Brain pericyte (primary cell): ENCODE results near the gene CDH4.

Source experiments
- DNase-seq: peaks from one replicate; pipeline ENCODE4 v3.0.0-alpha.2; 2012; ENCODE audit warnings: low read depth, low spot score

The CDH4 gene

DNA sequence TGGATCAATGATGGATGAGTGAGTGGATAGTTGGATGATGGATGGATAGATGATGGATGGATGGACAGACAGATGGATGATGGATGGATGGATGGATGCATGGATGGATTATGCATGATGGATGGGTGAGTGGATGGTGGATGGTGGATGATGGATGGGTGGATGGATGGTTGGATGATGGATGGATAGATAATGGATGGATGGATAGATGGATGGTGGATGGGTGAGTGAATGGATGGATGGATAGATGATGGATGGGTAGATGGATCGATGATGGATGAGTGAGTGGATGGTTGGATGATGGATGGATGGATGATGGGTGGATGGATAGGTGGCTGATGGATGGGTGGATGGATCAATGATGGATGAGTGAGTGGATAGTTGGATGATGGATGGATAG, 637.6 kb downstream of the CDH4 start:
- DNase-seq, result no peak

DNA sequence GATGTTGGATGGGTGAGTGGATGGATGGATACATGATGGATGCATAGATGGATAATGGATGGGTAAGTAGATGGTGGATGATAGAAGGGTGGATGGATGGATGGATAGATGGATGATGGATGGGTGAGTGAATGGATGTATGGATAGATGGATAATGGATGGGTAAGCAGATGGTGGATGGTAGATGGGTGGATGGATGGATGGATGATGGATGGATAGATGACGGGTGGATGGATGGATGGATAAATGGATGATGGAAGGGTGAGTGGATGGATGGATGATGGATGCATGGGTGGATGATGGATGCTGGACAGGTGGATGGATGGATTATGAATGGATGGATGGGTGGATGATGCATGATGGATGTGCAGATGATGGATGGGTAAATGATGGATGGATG, 638.1 kb downstream of the CDH4 start:
- no peak for DNase-seq

DNA sequence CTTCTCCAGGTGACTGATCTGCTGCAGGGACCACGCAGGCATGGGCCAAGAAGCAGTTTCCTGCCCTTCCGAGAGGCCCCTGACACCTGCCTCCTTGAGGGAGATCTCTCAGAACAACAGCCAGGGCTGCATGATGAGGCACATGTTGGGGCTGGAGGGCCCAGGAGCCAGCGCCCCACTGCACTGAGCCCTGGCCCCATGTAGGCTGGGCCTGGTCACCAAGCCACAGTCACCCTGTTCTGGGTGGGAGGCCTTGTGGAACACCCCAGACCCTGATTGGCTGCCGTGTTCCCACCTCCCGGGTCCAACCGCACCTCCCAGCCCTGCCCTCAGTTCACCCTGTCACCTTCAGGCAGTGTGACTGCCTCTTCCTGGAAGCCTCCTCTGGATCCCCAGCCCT, 639.4 kb downstream of the CDH4 start:
- no peak for DNase-seq

DNA sequence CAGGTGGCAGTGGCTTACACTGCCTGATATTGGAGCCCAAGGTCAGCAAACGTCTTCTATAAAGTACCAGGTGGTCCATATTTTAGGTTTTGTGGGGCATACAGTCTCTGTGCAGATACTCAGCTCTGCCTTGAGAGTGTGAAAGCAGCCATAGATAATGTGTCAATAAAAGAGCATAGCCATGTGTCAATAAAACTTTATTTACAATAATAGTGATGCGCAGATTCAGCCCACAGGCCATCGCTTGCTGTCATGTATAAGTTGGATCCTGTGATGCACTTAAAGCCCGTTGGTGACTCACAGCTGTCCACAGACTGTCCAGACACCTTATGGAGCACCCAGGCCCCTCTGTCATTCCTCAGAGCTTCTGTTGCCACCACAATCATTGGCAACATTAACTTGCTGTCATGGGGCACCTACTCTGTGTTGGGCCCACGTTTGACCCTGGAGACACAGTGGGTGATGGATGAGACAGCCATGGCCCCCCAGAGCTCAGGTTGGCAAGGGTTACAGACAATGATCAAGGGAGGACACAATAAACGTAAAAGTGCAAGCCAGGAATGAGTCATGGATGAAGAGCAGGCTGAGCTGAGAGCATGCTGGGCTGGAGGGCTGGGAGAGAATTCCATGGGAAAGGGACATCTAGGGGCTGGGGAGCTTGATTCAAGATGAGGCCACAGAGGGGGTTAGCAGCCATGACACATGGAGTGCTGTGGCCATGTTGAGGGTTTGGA, 640.0 kb downstream of the CDH4 start:
- no peak for DNase-seq

DNA sequence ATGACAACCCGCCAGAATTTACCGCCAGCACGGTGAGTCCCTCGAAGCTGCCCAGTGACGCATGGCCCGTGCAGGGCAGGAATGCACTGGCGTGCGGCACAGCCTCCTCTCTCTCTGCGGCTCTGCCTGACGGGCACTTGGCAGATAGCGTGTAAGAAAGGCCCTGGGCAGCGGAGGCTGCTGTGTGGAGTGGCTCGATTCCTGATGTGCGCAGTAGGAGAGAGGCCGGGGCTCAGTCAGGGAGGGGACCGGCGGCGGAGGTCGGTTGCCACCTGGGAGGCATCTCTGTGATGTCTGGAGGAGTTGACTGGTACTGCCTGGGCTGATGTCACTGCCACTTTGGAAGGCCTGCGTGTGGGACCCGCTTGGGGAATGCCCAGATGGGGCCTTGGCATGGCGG, 643.0 kb downstream of the CDH4 start:
- no peak for DNase-seq

DNA sequence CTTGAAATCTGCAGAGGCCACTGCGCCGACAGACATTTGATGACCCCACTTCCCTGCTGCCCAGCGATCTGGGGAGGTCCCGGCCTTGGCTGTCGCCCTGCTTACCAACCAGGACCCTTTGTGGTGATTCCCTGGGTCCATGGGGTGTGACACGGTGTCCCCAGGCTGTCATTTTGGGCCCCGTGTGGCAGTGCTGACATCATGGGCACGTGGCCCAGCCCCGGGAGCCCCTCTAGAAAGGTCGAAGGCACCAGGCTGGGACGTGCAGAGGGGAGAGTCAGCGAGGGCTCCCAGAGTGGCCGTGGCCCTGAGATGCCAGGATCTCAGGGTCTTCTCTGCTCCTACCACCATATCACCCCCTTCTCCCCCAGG, 643.6 kb downstream of the CDH4 start:
- no peak for DNase-seq

DNA sequence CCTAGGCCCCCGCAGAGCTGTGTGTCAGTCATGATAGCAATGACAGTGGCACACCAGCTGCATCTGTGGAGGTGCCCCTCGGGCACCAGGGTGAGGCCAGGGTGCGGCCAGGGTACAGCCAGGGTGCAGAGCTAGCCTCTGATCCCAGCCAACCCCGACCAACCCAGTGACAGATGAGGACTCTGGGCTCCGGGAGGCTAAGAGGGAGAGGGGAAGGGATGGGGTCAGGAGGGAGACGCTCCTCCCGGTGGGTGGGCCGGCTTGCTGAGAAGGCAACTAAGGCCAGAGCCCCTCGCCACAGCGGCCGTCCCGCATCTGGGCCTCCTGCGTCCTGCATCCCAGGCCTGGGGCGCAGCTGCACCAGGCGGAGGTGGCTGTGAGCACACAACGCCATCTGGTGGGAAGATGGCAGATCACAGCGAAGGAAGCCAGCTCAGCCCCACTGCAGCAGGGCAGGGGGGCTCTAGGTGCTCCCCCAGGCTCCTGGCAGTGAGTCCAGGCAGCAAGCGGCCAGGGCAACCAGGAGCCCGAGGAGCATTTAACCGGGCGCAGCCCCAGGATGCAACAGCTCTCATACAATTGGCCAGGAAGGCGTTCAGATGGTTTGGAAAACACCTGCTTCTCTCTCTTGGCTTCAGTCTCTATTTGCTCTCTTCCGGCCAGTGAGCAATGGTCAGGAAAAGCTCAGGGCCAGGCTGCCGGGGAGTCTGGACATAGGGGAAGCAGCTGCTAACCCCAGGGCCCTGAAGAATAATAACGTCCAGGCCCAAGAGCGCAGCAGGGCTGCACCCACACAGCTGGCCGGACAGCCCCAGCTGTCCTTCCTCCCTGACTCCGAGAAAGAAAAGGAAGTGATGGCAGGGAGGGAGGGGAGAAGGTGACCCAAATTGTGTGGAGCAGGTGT, 644.2 kb downstream of the CDH4 start:
- no peak for DNase-seq

DNA sequence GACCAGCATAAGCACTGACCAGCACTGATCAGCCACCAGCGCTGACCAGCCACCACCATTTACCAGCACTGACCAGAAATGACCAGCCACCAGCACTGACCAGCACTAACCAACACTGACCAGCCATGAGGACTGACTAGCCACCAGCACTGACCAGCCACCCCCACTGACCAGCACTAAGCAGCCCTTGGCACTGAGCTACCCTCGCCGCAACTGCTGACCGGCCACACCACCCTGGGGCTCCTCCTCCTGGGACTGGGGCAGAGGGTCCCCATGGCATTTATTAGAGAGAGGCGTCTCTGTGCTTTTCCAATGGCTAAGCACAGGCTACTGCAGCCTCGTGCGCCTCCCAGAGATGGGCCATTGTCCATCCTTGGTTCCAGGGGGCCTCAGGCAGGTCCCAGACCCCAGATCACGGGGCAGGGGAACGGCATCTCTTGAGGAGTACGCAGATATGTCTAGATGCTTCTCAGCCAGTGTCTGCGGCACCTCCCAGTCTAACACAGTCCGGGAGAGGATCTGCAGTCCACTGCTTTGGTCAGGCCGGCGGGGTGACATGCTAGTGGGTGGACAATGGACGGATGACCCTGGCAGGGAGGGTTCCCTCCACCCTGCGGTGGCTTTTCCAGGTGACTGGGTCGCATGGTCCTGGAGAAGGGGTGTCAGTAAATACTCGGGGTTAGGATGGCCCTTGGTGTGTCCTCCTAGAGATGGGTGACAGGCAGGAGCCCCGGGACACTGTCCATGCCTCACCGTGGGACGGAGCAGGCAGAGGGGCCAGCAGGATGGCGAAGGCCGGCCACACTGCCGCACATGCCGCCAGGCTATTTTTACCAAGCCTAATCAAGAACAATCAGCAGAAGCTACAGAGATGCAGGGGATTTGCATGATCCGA, 645.6 kb downstream of the CDH4 start:
- no peak for DNase-seq

DNA sequence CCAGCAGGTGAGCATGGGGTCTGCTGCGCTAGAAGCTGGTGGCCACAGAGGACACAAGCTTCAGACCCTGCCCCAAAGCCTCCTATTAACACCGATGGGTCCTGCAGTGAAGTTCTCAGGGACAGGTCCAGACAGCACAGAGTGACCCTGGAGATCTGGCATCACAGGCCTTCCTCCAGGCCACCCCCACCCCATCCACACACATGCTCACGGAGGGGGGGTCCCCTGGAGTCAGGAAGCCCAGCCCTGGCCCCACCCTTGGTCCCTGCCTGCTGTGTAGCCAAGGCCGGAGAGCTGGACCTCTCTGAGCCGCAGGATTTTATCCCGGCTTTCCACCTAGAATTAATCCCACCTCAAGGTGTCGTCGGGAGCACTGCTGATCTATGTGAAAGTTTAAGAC, 646.3 kb downstream of the CDH4 start:
- DNase-seq, result no peak

DNA sequence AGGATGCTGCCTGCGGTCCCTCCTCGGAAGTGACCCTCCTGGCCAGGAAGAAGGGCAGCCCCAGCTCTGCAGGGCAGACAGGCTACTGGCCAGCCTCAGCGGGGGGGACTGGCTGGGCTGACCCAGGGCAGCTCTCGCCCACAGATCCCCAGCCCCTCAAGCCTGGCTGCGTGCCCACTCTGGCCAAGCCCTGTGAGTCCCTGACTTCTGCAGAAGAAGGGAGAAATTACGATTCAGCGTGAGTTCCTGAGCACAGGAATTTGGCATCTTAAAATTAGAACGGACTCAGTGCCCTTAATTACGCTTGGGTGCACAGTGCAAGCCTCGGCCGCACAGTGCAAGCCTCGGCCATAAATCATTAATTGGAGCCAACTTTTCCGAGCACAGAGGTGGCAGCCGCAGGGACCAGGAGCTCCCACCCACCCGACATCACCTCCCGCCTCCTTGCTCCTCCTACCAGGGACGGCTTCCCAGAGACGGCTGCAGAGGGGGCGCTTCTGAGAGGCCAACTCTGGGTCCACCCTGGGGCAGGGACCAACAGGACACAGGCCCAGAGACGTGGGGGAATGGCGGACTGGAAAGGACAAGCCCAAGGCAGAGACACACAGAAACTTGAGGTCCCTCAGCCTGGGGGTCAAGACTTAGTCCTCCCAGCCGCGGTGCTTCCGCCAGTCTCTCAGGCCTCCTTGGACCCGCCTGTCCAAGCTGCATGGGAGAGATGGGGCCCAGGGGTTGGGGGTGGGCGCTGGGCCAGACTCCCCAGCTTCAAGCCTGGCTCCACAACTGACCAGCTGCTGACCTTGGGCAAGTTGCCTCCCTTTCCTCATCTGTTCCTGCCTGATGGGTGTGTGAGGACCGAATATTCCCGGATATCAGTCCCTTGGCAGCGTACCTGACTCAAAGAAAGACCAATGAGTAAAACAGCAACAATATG, 648.2 kb downstream of the CDH4 start:
- DNase-seq, result no peak

DNA sequence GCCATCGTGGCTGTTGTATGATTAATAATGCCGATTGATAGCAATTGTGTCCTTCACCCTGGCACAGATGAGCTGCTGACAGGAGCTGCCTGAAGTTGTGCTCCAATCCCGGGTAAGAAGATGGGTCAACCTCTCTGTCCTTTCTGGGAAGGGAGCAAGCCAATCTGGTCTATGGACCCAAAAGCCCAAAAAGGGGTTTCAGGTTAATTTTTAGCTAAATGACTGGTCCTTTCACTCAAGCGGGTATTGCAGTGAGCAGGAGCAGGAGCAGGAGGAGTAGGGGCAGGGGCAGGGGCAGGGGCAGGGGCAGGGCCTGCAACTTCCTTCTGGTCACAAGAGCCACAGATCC, 648.9 kb downstream of the CDH4 start:
- DNase-seq, result no peak

DNA sequence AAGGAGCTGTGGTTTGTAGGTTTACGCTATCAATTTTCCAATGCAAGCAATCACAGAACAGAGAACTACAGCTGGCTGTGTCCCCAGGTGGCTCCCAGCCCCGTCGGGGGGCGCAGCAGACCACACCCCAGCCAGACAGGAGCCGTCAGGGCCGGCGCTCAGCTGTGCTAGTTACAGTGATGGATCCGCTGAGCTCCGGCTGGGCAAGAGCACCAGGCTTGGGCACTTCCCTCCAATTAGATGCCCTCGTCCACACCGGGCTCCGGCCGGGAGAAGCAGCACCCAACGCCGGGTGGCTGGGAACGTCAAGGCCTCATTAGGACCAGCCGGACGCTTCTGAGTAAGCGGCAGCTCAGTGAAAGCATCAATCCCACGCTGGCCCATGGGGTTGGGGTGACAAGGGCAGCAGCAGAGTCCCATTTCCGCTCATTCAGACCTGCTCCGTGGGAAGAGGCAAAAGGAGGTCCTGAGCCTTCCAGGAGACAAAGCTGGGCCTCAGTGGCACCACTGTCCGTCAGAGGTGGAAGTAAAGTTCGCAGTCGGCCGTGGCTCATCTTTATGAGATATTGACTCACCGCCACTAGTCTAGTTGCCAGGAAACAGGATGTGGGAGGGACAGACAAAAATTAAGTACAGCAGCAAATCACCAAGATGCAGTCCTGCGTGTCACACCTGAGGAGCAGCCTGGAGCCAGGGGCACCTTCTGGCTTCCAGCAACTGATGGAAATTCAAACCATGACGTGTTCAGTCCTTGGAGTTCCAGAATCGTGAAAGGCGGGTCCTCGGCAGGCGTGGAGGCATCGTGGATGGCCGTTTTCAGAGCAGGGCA, 649.5 kb downstream of the CDH4 start:
- DNase-seq, result no peak

DNA sequence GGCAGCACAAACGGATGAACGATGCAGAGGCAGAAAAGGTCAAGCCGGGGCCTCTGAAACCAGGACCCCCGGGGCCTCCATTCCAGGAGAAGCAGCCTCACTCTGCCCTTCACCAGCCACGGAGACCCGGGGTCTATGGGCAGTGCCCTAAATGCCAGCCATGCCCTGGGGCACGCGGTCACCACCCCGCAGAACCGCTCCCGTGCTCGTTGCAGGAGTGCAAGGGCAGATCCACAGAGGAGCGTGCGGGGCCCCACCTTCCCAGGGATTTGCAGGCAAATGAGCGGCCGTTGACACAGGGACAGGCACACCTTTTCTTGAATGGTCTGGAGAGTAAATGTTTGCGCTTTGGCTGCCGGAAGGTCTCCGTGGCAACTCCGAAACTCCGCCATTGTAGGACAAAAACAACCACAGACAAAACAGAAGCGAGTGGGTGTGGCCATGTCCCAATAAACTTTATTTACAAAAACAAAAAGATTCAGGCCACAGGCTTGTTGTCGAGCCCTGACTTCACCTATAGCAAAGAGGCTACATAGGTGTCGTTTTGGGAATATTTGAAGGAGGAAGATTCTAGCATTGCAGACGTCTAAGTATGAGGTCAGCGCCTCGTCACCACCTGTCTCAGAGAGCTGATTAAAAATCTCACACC, 650.3 kb downstream of the CDH4 start:
- DNase-seq, result no peak

DNA sequence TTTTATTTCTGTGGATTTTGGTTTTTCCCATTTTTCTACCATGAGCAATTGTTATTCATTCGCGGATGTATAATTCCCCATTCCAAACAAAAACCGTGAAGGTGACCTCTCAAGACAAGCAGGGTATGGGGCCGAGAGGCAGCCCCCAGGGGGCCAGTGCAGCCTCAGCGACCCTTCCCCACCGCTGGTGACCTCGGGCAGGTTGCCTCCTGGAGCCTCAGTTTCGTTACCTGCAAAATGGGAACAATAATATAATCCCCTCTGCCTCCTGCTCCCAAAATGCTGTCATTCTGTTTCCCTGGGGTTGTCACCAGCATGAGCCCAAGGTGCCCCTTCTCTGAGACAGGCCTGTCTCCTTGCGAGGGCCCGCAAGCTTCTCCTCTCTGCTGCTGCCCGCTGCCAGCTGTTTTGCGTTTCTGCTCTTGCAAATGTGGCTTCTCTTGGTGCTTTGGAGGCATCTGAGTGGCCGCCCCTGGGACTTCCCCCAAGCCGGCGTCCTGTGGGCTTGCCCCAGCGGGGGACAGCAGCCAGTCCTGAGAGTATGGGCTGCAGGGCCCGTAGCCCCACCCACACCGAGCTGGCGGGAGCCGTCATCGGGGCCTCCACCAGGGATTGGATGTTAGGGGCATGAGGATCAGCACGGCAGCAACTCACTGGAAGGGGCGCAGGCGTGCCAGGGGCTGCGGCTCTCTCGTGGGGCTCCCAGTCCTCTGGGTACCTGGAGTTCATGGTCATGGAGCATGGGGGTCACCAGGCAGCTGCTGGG, 651.7 kb downstream of the CDH4 start:
- no peak for DNase-seq

DNA sequence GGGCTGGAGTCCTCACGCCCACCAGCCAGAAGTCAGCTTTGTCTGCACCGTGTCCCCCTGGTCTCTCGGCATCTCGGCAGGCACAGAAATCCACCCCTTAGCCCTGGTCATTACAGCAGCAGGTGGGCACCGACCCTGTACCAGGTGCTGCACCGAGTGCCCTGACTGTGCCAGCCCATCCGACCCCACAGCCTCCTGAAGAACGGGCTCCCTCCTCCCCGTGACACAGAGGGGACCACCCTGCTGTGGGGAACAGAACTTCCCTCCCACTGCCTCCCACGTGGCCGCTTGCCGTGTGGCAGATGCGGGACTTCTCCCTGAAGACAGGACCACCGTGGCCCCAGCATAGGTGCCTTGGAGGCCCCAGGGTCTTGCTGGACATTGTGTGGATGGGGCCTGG, 652.4 kb downstream of the CDH4 start:
- no peak for DNase-seq

DNA sequence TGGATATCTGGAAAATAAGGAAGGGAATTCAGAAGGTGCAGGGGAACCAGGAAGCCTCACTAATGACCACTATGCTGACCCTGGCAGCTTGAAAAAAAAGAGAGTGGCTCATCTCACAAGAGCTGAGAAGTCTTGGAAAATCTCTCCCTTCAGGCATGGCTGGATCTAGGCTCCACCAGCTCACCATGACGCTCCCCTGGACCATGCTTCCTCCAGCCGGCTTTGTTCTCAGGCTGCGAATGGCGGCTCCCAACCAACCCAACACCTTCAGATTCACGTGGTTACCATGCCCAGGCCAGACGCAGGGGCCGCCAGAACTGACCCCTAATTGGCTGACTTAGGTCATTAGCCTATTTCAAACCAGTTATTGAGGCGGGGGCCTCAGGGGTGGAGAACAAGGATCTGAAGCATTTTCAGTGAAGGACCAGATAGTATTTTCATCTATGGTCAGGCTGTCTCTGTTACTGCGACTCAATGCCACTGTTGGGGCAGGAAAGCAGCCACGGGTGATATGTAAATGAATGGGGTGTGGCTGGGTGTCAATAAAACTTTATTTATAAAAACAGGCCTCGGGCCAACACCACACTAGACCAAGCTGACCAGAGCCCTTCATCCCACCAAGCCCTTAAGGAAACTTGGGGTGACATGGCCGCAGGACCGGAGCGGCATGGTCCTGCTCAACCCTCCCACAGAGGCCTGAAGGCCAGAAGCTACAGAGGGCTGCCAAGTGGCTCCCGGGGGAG, 653.9 kb downstream of the CDH4 start:
- no peak for DNase-seq

DNA sequence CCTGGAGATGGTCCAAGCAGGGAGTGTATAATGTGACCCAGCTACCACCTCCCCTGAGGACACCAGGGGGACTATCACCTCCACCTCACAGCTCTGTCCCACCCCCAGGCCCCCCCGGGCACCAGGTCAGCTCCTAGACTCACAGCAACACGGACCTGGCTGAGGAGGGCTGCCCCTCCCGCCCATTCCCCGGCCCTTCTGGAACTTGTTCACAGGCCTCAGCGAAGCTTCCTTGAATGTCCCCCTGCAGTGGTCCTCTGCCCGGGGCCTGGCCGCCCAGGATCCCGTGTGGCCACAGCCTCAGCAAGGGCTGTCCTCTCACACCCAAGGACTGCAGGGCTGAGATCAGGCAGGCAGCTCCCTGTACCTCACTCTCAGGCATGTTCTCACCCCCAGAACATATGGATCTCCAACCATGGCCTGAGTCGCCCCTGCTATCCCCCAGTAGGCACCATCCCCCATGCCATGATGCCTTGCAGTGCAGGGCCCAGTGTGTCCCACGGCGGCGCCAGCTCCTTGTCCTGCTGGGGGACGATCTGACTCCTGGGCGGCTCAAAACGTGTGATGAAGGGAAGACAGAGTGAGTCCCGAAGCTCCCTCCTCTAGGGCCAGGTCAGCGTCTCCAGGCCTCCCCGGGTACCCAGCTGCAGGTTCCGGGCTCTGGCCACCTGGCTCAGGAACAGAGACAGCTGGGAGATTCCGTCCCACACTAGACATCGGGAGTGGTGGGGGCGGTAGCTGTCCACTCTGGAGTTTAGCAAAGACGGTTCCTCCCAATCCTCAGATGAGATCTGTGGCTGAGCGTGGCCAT, 655.2 kb downstream of the CDH4 start:
- DNase-seq, result no peak
